SJSA1 (cell line): Measurements from ENCODE around the gene RYR2. TPM values are rescaled to one million over a fixed set of nuclear protein-coding genes. Genes with fewer than 3 reads are reported as not detected.

ENCODE experiments used
- DNase-seq, 2 experiments: peaks; one replicate each; pipeline ENCODE4 v3.0.0-alpha.2; 2015 to 2020; ENCODE audit warnings: low spot score in 2 of 2, low read depth in 1 of 2
- H3K27ac ChIP-seq: fragments of 250-450 bp; sonication (Bioruptor Pico); 2 replicates; pipeline ENCODE4 v1.5.1; 2020; ENCODE audit warnings: mild to moderate bottlenecking, moderate library complexity
- H3K27me3 ChIP-seq: fragments of 250-450 bp; sonication (Bioruptor Pico); replicated peaks from 2 replicates; pipeline ENCODE4 v1.5.1; 2020; ENCODE audit warnings: mild to moderate bottlenecking, moderate library complexity
- H3K36me3 ChIP-seq: fragments of 250-450 bp; sonication (Bioruptor Pico); 2 replicates; pipeline ENCODE4 v1.5.1; 2020; ENCODE audit warnings: mild to moderate bottlenecking
- H3K4me1 ChIP-seq: fragments of 250-450 bp; sonication (Bioruptor Pico); replicated peaks from 2 replicates; pipeline ENCODE4 v1.6.1; 2021; ENCODE audit warnings: mild to moderate bottlenecking
- H3K4me3 ChIP-seq: fragments of 250-450 bp; sonication (Bioruptor Pico); 2 replicates; pipeline ENCODE4 v1.5.1; 2020; ENCODE audit warnings: mild to moderate bottlenecking
- H3K9me3 ChIP-seq: fragments of 250-450 bp; sonication (Bioruptor Pico); replicated peaks from 2 replicates; pipeline ENCODE4 v1.5.1; 2020; ENCODE audit warnings: mild to moderate bottlenecking
- total RNA-seq: library from RNA; depleted of rRNA; stranded (reverse); fragments of >200 nt; shearing (Covaris generic); gene quantifications from 2 replicates; pipeline ENCODE4 v1.2.3, GENCODE V29; 2014

The RYR2 gene
- total RNA-seq, 1 experiment from 2014 or later, result not detected

- no peaks in the 10 kb centered on the region for H3K9me3 ChIP-seq
- no peak overlapping the region for H3K4me3 ChIP-seq
- H3K27me3 ChIP-seq, result no peaks in the 10 kb centered on the region
- no peaks in the 10 kb centered on the region for H3K4me1 ChIP-seq
- H3K27ac ChIP-seq, result no peak overlapping the region
- DNase-seq, result no peak
- H3K36me3 ChIP-seq, result no peaks in the 10 kb centered on the region
These were observed 341.8 kb downstream of the RYR2 start for GRCh38 chr1:237383791-237384190.

- H3K27me3 ChIP-seq, result no peaks in the 10 kb centered on the region
- H3K4me3 ChIP-seq, result no peak overlapping the region
- DNase-seq, result no peak
- H3K27ac ChIP-seq, result no peak overlapping the region
- H3K4me1 ChIP-seq, result no peaks in the 10 kb centered on the region
- H3K36me3 ChIP-seq, result no peaks in the 10 kb centered on the region
- H3K9me3 ChIP-seq, result no peaks in the 10 kb centered on the region
These were observed 342.2 kb downstream of the RYR2 start for GRCh38 chr1:237384213-237384612.

DNA sequence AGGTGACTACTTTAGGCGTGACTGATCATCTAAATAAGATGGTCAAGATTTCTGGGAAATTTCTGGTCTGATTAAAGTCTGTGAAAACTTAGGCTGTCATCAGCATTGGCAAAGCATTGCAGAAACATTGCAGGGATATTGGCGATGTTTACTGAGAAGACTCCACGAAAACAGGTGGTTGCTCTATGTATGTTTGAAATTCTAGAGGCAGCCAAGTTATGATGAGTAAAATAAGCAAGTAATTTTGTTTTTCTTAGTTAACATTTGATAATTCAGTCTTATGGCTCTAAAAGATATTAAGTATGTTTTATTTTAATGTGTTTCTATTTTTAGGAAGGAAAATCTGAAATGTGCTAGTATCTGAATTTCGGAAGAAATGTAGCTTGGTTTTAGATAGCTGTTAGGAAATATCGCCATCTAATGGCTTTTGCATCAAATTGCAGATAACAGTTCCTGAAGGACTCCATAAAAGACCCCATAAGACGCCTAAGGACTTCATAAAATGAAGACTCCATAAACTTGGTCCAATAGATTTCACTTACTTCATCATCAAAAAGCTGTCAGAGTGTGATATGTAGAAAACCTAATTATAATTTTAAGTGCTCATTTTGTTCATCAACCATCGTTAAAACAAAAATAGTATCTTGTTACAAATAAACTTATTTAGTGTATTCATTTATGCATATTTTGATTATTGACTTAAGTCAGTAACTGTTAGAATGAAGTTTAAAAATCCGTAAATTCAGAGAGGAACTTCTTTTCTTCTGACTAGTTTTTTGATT is 344.6 kb downstream of the RYR2 start:
- no peak overlapping the region for H3K4me3 ChIP-seq
- no peaks in the 10 kb centered on the region for H3K27me3 ChIP-seq
- H3K27ac ChIP-seq, result no peak overlapping the region
- no peak for DNase-seq
- H3K36me3 ChIP-seq, result no peaks in the 10 kb centered on the region
- H3K4me1 ChIP-seq, result no peaks in the 10 kb centered on the region
- no peaks in the 10 kb centered on the region for H3K9me3 ChIP-seq

- no peak overlapping the region for H3K27ac ChIP-seq
- no peaks in the 10 kb centered on the region for H3K9me3 ChIP-seq
- no peak overlapping the region for H3K4me3 ChIP-seq
- H3K4me1 ChIP-seq, result no peaks in the 10 kb centered on the region
- H3K36me3 ChIP-seq, result no peaks in the 10 kb centered on the region
- no peak for DNase-seq
- no peaks in the 10 kb centered on the region for H3K27me3 ChIP-seq
These were observed 345.1 kb downstream of the RYR2 start for GRCh38 chr1:237387144-237387505.

- DNase-seq, result no peak
- H3K9me3 ChIP-seq, result no peaks in the 10 kb centered on the region; the same call in 1 of the 2 replicates
- no peaks in the 10 kb centered on the region for H3K4me1 ChIP-seq
- no peaks in the 10 kb centered on the region for H3K36me3 ChIP-seq
- H3K4me3 ChIP-seq, result no peak overlapping the region
- H3K27ac ChIP-seq, result no peak overlapping the region
- H3K27me3 ChIP-seq, result no peaks in the 10 kb centered on the region
These were observed 348.8 kb downstream of the RYR2 start for GRCh38 chr1:237390823-237391222.

GRCh38 chr1:237393632-237394031 is 351.6 kb downstream of the RYR2 start:
- H3K27me3 ChIP-seq, result no peaks in the 10 kb centered on the region
- H3K27ac ChIP-seq, result no peak overlapping the region
- no peak for DNase-seq
- H3K4me1 ChIP-seq, result no peaks in the 10 kb centered on the region
- H3K4me3 ChIP-seq, result no peak overlapping the region
- H3K9me3 ChIP-seq, result no peaks in the 10 kb centered on the region; the same call in 1 of the 2 replicates
- H3K36me3 ChIP-seq, result no peaks in the 10 kb centered on the region

GRCh38 chr1:237394281-237394680 is 352.3 kb downstream of the RYR2 start:
- DNase-seq, result no peak

DNA sequence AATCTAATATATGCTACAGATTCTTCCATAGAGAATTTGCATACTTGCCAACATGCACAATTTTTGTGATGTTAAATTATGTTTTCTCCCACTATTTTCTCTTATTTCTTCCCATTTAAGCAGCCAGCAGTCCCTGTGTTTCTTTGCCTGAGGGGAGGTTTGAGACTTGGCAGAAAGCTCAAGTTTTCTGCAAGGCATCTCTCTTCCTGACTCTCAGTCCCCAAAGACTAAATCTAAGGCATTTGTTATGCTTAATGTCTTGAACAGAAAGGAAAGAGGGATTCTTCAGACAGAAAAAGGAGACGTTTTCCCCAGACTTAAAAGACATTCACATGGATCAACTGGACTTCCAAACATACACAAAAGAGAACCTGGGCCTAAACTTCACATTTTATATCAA is 354.4 kb downstream of the RYR2 start:
- no peaks in the 10 kb centered on the region; the same call in 1 of the 2 replicates for H3K9me3 ChIP-seq
- H3K36me3 ChIP-seq, result no peaks in the 10 kb centered on the region
- no peaks in the 10 kb centered on the region for H3K4me1 ChIP-seq
- no peak for DNase-seq
- H3K27ac ChIP-seq, result no peak overlapping the region
- no peak overlapping the region for H3K4me3 ChIP-seq
- H3K27me3 ChIP-seq, result no peaks in the 10 kb centered on the region

More at GRCh38 chr1:237394281-237394680, 352.3 kb downstream of the RYR2 start:
- no peak overlapping the region for H3K4me3 ChIP-seq
- no peak overlapping the region for H3K27ac ChIP-seq
- H3K4me1 ChIP-seq, result no peaks in the 10 kb centered on the region
- H3K36me3 ChIP-seq, result no peaks in the 10 kb centered on the region
- H3K9me3 ChIP-seq, result no peaks in the 10 kb centered on the region; the same call in 1 of the 2 replicates
- no peaks in the 10 kb centered on the region for H3K27me3 ChIP-seq

DNA sequence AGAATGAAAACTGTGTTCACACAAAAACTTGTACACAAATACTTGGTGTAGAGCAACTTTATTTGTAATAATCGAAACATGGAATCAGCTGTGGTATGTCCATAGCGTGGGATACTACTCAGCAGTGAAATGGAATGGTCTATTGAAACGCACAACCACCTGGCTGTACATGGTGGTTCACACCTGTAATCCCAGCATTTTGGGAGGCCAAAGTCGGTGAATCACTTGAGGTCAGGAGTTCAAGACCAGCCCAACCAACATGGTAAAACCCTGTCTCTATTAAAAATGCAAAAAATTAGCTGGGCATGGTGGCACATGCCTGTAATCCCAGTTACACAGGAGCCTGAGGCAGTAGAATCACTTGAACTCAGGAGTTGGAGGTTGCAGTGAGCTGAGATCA is 356.8 kb downstream of the RYR2 start:
- Histone ChIP-seq H3K4me3 (no peak overlapping the region), H3K36me3 (no peaks in the 10 kb centered on the region), H3K9me3 (peaks cover 2% of the 10 kb centered on the region; the same call in 1 of the 2 replicates), H3K4me1 (no peaks in the 10 kb centered on the region), H3K27ac (no peak overlapping the region), H3K27me3 (no peaks in the 10 kb centered on the region)
- DNase-seq, result no peak

- H3K9me3 ChIP-seq, result 0 out of 2 replicates have a peak, but pooled peaks cover 2% of the 10 kb centered on the region
- H3K4me3 ChIP-seq, result no peak overlapping the region
- no peaks in the 10 kb centered on the region for H3K36me3 ChIP-seq
- no peak for DNase-seq
- H3K27ac ChIP-seq, result no peak overlapping the region
- no peaks in the 10 kb centered on the region for H3K4me1 ChIP-seq
- no peaks in the 10 kb centered on the region for H3K27me3 ChIP-seq
These were observed 363.9 kb downstream of the RYR2 start for GRCh38 chr1:237405912-237406311.

DNA sequence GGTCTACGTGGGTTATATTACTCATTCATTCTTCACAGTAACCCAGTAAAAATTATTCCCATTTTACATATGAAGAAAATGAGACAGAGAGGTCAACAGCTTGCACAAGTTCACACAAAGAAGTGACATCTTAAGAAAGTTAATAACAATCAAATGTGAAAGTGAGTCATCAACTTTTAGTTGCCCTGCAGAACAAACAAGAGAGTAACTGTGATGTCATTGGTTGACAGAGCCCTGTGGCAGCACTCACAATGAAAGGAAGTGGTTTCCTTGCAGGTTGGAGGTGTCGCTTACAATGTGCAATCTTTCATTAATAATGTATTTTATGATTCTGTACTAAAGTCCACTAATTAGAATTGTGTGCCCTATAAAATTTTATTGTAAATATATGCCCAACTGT is 369.6 kb downstream of the RYR2 start:
- Histone ChIP-seq H3K9me3 (no peaks in the 10 kb centered on the region; the same call in 1 of the 2 replicates), H3K36me3 (no peaks in the 10 kb centered on the region), H3K4me1 (no peaks in the 10 kb centered on the region), H3K27ac (no peak overlapping the region), H3K4me3 (no peak overlapping the region), H3K27me3 (no peaks in the 10 kb centered on the region)
- DNase-seq, result no peak

DNA sequence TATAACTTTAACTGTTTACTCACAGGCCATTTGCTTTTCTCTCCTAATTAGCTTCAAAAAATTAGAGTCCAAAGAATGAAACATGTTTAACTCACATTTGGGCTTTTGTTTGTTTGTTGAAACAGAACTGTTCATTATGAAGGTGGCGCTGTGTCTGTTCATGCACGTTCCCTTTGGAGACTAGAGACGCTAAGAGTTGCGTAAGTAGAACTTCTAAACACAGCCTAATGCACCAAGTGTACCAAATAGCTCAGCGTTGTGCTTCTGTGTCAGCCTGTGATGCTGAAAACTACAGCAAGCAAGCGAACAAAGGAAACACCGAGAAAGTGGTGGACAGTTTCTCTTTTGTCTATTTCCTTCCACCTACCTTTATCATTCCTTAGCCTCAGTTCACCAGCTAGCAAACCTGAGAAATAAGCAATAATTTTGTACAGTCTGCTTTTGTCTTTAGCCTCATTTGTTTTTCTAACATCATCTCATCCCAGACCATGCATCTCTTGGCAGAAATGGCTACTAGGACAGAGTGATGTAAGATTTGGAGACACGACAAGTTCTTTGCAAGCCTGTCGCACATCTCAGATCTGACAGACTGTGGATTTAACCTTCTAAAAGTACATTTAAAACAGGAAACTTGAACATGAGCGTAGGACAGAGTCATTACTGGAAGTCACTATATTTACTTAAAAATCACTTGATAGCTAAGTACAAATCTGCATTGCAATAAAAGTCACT is 375.1 kb downstream of the RYR2 start:
- H3K4me1 ChIP-seq, result no peaks in the 10 kb centered on the region
- no peak overlapping the region for H3K27ac ChIP-seq
- no peaks in the 10 kb centered on the region for H3K36me3 ChIP-seq
- no peaks in the 10 kb centered on the region; the same call in 1 of the 2 replicates for H3K9me3 ChIP-seq
- no peak overlapping the region for H3K4me3 ChIP-seq
- no peaks in the 10 kb centered on the region for H3K27me3 ChIP-seq
- no peak for DNase-seq

- no peak overlapping the region for H3K4me3 ChIP-seq
- H3K27me3 ChIP-seq, result no peaks in the 10 kb centered on the region
- H3K9me3 ChIP-seq, result no peaks in the 10 kb centered on the region
- no peak overlapping the region for H3K27ac ChIP-seq
- no peaks in the 10 kb centered on the region for H3K36me3 ChIP-seq
- DNase-seq, result no peak
- no peaks in the 10 kb centered on the region for H3K4me1 ChIP-seq
These were observed 386.8 kb downstream of the RYR2 start for GRCh38 chr1:237428809-237429208.

GRCh38 chr1:237429252-237429651 is 387.3 kb downstream of the RYR2 start:
- DNase-seq, result no peak
- Histone ChIP-seq H3K4me3 (no peak overlapping the region), H3K4me1 (no peaks in the 10 kb centered on the region), H3K9me3 (no peaks in the 10 kb centered on the region), H3K36me3 (no peaks in the 10 kb centered on the region), H3K27me3 (no peaks in the 10 kb centered on the region), H3K27ac (no peak overlapping the region)
